Hepatocyte (in vitro differentiated cells): ENCODE data around the gene HDGFL2. TPM values are rescaled to one million over a fixed set of nuclear protein-coding genes. Genes with fewer than 3 reads are reported as not detected.

Experiments used
- DNase-seq: peaks from one replicate; pipeline ENCODE4 v3.0.0-alpha.2; 2016; ENCODE audit warnings: low spot score
- H2AFZ ChIP-seq: fragments of 200-600 bp; sonication (generic); 2 replicates; pipeline ENCODE4 v1.6.0; 2016; ENCODE audit warnings: antibody characterized with exemption, mild to moderate bottlenecking
- H3K27ac ChIP-seq: fragments of 200-600 bp; sonication (generic); 2 replicates; pipeline ENCODE4 v1.5.1; 2016; ENCODE audit warnings: mild to moderate bottlenecking
- H3K27me3 ChIP-seq: fragments of 200-600 bp; sonication (generic); 2 replicates; pipeline ENCODE4 v1.6.1; 2016
- H3K36me3 ChIP-seq: fragments of 200-600 bp; sonication (generic); replicated peaks from 2 replicates; pipeline ENCODE4 v1.5.1; 2016; ENCODE audit warnings: low read depth; ENCODE audit not compliant: insufficient read depth
- H3K4me1 ChIP-seq: fragments of 200-600 bp; sonication (generic); 2 replicates; pipeline ENCODE4 v1.5.1; 2016; ENCODE audit warnings: mild to moderate bottlenecking, moderate library complexity; ENCODE audit not compliant: insufficient read depth
- H3K4me2 ChIP-seq: fragments of 200-600 bp; sonication (generic); 2 replicates; pipeline ENCODE4 v1.6.0; 2016
- H3K4me3 ChIP-seq: fragments of 200-600 bp; sonication (generic); 2 replicates; pipeline ENCODE4 v1.5.1; 2016; ENCODE audit warnings: mild to moderate bottlenecking
- H3K79me2 ChIP-seq: fragments of 200-600 bp; sonication (generic); 2 replicates; pipeline ENCODE4 v1.6.0; 2017; ENCODE audit warnings: mild to moderate bottlenecking
- H3K9me2 ChIP-seq: fragments of 200-600 bp; sonication (generic); replicated peaks from 2 replicates; pipeline ENCODE4 v1.6.0; 2017; ENCODE audit warnings: mild to moderate bottlenecking; ENCODE audit not compliant: insufficient read depth
- H3K9me3 ChIP-seq: fragments of 200-600 bp; sonication (generic); 2 replicates; pipeline ENCODE4 v1.5.1; 2016; ENCODE audit warnings: low read depth, mild to moderate bottlenecking
- H4K20me1 ChIP-seq: fragments of 200-600 bp; sonication (generic); 2 replicates; pipeline ENCODE4 v1.6.0; 2016; ENCODE audit warnings: mild to moderate bottlenecking; ENCODE audit not compliant: insufficient read depth, poor library complexity, severe bottlenecking
- CTCF ChIP-seq: fragments of 200-600 bp; sonication (generic); IDR thresholded peaks from 2 replicates; pipeline ENCODE4 v1.5.1; 2016; ENCODE audit warnings: antibody characterized with exemption, mild to moderate bottlenecking; ENCODE audit not compliant: poor library complexity
- EZH2 ChIP-seq: fragments of 200-600 bp; sonication (generic); IDR thresholded peaks from 2 replicates; pipeline ENCODE4 v1.6.1; 2016; ENCODE audit warnings: antibody characterized with exemption, mild to moderate bottlenecking, borderline replicate concordance
- EZH2phosphoT487 ChIP-seq: fragments of 200-600 bp; sonication (generic); IDR thresholded peaks from one replicate; pipeline ENCODE4 v1.6.1; 2018; ENCODE audit warnings: antibody characterized with exemption, mild to moderate bottlenecking, low read depth, moderate library complexity; ENCODE audit not compliant: unreplicated experiment, severe bottlenecking
- WGBS: methylation state at CpG from one replicate; pipeline ENCODE4 v1.1.6; 2016; ENCODE audit warnings: low lambda C conversion rate; ENCODE audit errors: missing lambda C conversion rate; 5-methylcytosine and 5-hydroxymethylcytosine counted together
- polyA plus RNA-seq: library from polyadenylated mRNA; unstranded; fragments of >200 nt; fragmentation: Nextera tagmentation; extraction: Ambion mirVana; gene quantifications from 2 replicates; pipeline ENCODE4 v1.2.1, GENCODE V29; 2016
- total RNA-seq: library from RNA; depleted of rRNA; stranded (reverse); fragments of >200 nt; gene quantifications from 2 replicates; pipeline ENCODE4 v1.2.3, GENCODE V29; 2014

HDGFL2 gene
- total and polyA plus RNA-seq, 2 experiments from 2014 or later: 50.3 to 73.2 TPM

GRCh38 chr19:4504891-4505569 is 32.9 kb downstream of the HDGFL2 start:
- Histone ChIP-seq H3K4me3 (no peak overlapping the region), H3K4me1 (no peaks in the 10 kb centered on the region), H3K4me2 (no peak overlapping the region), H3K36me3 (no peaks in the 10 kb centered on the region), H3K9me2 (no peaks in the 10 kb centered on the region), H3K27ac (no peak overlapping the region), H3K9me3 (no peaks in the 10 kb centered on the region), H4K20me1 (no peaks in the 10 kb centered on the region), H2AFZ (no peak overlapping the region), H3K27me3 (no peaks in the 10 kb centered on the region), H3K79me2 (no peaks in the 10 kb centered on the region)
- 91% methylated on average over 15 of the region's 15 CpGs for WGBS
- no peak for DNase-seq
- TF ChIP-seq EZH2phosphoT487: no peak
- no peak for TF ChIP-seq CTCF
- no peak for TF ChIP-seq EZH2

GRCh38 chr19:4505570-4506448 is 33.7 kb downstream of the HDGFL2 start:
- no peak overlapping the region for H2AFZ ChIP-seq
- H3K9me3 ChIP-seq: no peaks in the 10 kb centered on the region
- WGBS: 96% methylated on average over 33 of the region's 34 CpGs
- no peak for TF ChIP-seq EZH2phosphoT487
- no peak for TF ChIP-seq CTCF
- no peak for TF ChIP-seq EZH2
- no peaks in the 10 kb centered on the region for H3K27me3 ChIP-seq
- no peak overlapping the region for H3K4me2 ChIP-seq
- no peaks in the 10 kb centered on the region for H3K36me3 ChIP-seq
- H3K4me3 ChIP-seq: no peak overlapping the region
- DNase-seq: no peak
- H3K79me2 ChIP-seq: no peaks in the 10 kb centered on the region
- H3K4me1 ChIP-seq: no peaks in the 10 kb centered on the region
- H3K27ac ChIP-seq: no peak overlapping the region
- H4K20me1 ChIP-seq: no peaks in the 10 kb centered on the region
- no peaks in the 10 kb centered on the region for H3K9me2 ChIP-seq

GRCh38 chr19:4506449-4507149 is 34.5 kb downstream of the HDGFL2 start:
- 89% methylated on average over 17 of the region's 17 CpGs for WGBS
- H3K9me2 ChIP-seq: no peaks in the 10 kb centered on the region
- no peaks in the 10 kb centered on the region for H3K79me2 ChIP-seq
- no peaks in the 10 kb centered on the region for H3K4me1 ChIP-seq
- no peak overlapping the region for H3K27ac ChIP-seq
- H3K9me3 ChIP-seq: no peaks in the 10 kb centered on the region
- H4K20me1 ChIP-seq: no peaks in the 10 kb centered on the region
- no peak for TF ChIP-seq EZH2phosphoT487
- TF ChIP-seq EZH2: no peak
- no peak for TF ChIP-seq CTCF
- no peaks in the 10 kb centered on the region for H3K36me3 ChIP-seq
- no peak for DNase-seq
- no peaks in the 10 kb centered on the region for H3K27me3 ChIP-seq
- no peak overlapping the region for H2AFZ ChIP-seq
- no peak overlapping the region for H3K4me3 ChIP-seq
- H3K4me2 ChIP-seq: no peak overlapping the region
